GM18907 (cell line): ENCODE results near the gene MAP1S.
"Not testable (repeated sequence)": the region's sequence is repeated elsewhere in the genome, so short reads cannot be mapped to it uniquely, and the experiment has no call there.

Experiments
- ATAC-seq: cut with Tn5 transposase; IDR thresholded peaks from one replicate; pipeline ENCODE4 v1.9.1; 2021; ENCODE audit warnings: mild to moderate bottlenecking, moderate library complexity; ENCODE audit not compliant: unreplicated experiment

Gene MAP1S

GRCh38 chr19:17762505-17763229 lies 43.4 kb downstream of the MAP1S start:
- no peak for ATAC-seq

DNA sequence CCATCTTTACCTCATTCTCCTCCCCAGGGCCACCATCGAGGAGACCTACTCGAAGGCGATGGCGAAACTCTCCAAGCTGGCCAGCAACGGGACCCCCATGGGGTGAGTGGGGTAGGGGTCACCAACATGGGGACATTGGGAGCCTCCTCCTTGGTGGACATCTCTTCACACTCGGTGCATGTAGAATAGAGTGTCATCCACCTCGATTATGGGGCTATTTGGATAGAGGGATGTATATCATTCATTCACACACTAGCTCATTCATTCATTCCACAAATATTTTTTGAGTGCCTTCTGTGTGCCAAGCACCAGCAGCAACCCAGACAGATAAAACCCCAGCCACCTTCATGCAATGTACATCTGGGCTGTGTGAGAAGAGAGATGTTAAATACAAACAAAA lies 45.1 kb downstream of the MAP1S start:
- ATAC-seq: no peak

DNA sequence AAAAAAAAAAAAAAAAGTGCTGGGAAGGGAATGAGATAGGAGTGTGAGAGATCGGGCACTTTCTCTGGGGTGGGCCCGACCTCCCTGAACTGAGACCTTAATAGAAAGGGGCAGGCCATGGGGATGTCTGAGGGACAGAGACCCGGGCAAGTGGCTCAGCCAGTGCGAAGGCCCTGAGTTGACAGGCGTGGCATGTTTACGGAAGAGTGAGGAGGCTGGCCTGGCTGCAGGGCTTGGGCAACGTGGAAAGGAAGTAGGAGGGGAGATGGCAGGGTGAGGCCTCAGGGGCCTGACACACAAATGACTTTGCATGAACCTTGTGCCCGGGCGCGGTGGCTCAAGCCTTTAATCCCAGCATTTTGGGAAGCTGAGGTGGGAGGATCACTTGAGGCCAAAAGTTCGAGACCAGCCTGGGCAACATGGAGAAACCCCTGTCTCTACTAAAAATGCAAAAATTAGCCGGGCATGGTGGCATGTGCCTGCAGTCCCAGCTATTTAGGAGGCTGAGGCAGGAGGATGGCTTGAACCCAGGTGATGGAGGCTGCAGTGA lies 45.9 kb downstream of the MAP1S start:
- ATAC-seq: no peak

DNA sequence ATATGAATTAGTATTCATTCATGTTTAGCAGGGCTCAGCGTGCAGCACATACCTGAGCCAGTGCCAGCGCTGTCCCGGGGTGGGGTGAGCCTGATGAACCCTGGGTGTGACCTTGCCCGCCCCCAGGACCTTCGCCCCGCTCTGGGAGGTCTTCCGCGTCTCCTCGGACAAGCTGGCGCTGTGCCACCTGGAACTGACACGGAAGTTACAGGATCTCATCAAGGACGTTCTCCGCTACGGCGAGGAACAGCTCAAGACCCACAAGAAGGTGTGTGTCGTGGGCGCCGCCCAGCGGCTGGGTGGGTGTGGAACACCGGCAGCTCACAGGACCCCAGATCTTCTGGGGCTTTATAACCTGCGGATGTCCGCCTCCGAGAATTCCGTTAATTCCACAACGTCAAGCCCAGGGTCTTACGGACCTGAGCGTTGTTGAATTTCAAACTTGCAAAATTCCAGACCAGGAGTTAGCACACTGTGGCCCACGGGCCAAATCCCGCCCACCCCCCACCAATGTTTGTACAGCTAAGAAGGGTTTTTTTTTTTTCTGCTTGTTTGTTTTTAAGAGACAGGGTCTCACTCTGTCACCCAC lies 47.4 kb downstream of the MAP1S start:
- ATAC-seq: no peak

GRCh38 chr19:17767559-17767958 lies 48.3 kb downstream of the MAP1S start:
- no peak for ATAC-seq

GRCh38 chr19:17770613-17771012 lies 51.3 kb downstream of the MAP1S start:
- ATAC-seq: no peak

- ATAC-seq: no peak
Observed at GRCh38 chr19:17772172-17772571, 52.9 kb downstream of the MAP1S start.

- ATAC-seq: no peak
Observed at GRCh38 chr19:17775245-17775927, 56.1 kb downstream of the MAP1S start.

DNA sequence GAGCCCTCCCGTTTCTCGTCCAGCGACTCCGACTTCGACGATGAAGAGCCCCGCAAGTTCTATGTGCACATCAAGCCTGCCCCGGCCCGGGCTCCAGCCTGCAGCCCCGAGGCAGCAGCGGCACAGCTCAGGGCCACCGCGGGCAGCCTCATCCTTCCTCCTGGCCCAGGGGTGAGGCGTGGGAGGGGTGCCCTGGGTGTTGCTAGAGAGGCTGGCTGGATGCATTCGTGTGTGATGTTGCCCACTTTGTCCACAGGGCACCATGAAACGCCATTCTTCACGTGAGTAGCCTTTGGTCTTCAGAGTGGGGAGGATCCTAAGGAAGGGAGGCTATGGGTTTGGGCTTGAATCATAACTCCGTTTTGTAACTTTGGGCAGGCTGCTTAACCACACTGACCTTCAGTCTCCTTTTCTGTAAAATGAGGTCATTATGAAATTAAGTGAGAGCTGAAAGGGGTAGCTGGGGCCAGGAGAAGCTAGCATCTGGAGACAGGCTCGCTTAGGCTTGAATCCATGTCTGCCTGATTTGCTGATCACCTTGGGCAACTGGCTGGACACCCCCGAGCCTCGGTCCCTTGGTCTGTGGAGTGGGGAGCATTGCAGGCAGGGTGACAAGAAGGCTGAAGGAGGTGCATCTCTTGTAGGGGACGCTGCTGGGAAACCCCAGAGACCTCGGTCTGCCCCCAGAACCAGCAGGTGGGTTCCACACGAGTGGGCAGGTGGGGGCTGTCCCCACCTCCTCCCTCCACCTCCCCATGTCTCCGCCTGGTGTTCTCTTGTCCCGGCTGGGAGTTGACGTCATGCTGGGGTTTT lies 56.9 kb downstream of the MAP1S start:
- ATAC-seq: peak; percentile 68

GRCh38 chr19:17777840-17778239 lies 58.6 kb downstream of the MAP1S start:
- ATAC-seq: not testable (repeated sequence)

DNA sequence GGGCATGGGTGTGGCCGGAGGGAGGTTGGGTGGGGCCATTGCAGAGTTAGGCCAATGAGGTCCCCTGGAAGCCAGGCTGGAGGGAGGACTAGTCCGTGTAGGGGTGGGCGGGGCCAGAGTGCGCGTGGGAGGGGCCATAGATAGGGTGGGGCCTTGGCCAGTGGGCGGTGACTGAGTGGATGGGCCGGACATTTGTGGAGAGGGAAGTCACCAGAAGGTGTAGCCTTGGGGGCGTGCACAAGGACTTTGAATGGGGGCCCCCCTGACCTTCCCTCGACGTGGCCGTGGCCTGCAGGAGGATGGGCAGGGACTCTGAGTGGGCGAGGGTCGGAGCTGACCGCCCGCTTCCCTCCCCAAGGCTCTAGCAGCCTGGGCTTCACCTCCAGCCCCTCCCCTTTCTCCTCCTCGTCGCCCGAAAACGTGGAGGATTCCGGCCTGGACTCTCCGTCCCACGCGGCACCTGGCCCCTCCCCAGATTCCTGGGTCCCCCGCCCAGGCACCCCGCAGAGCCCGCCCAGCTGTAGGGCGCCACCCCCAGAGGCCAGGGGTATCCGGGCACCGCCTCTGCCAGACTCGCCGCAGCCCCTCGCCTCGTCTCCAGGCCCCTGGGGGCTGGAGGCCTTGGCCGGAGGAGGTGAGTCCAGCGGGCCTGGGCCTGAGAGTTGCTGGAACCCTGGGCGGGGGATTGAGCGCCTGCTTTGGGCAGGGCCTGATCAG lies 59.1 kb downstream of the MAP1S start:
- ATAC-seq: no peak

DNA sequence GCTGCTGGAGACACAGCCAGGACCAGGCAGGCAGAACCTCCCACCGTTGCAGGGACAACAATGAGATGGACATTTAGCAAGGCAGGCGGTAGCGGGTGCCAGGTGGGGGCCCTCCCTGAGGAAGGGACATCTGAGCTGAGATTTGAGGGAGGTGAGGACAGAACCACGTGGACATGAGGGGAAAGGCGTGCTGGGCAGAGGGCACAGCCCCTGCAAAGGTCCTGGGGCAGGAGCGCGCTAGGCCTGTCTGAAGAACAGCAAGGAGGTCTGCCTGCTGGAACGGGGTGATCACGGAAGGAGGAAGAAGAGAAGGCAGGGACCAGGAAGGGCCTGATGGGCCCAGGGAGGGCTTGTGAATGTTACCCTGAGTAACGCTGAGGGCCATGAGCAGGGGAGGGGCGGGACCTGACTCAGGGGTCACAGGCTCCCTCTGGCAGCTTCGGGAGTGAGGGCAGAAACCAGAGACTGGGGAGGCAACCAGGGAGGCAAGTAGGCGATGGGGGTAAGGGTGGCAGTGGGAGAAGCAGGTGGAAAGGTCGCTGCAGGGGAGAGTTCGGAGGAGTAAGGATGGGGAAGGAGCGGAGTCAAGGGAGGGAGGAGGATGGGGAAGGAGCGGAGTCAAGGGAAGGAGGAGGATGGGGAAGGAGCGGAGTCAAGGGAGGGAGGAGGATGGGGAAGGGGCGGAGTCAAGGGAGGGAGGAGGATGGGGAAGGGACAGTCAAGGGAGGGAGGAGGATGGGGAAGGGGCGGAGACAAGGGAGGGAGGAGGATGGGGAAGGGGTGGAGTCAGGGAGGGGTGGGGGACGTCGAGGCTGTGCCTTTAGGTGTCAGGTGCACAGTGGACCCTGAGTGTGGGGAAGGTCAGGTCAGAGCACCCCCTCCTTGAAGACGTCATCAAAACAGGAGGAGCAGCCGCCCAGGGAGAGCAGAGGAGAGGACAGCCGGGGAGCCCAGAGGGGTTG lies 60.0 kb downstream of the MAP1S start:
- ATAC-seq: no peak

DNA sequence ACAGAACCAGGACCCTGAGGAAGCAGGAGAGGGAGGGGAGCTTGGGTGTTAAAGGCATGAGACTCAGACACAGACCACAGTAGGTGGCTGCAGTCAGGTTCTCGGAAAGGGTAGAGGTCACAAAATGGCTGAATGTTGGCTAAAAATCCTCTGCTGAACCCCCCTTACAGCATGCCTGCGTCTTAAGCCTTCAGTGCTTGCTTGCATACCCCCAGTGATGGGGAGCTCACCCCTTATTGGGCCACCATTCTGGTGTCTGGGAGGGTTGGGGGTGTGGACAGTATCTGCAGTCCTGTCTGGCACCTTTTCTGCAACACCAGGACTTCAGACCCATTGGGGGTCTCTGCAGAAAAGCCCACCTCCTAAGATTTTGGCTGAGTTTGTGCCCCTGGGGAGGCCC lies 61.5 kb downstream of the MAP1S start:
- no peak for ATAC-seq

- ATAC-seq: not testable (repeated sequence)
Observed at GRCh38 chr19:17783721-17784120, 64.4 kb downstream of the MAP1S start.
